RWPE2 (cell line): ENCODE data around the gene ZFP64.
"Not testable (repeated sequence)": the region's sequence is repeated elsewhere in the genome, so short reads cannot be mapped to it uniquely, and the experiment has no call there.

Source experiments
- ATAC-seq: fragments of 200-7000 bp; cut with Tn5 transposase; 3 replicates; pipeline ENCODE4 v1.9.1; 2021; ENCODE audit warnings: low read depth
- DNase-seq: peaks from one replicate; pipeline ENCODE4 v3.0.0-alpha.2; 2020; ENCODE audit warnings: low spot score
- H3K27ac ChIP-seq: fragments of 450-650 bp; 2 replicates; pipeline ENCODE4 v1.5.1; 2017; ENCODE audit warnings: mild to moderate bottlenecking; ENCODE audit not compliant: poor library complexity, severe bottlenecking
- H3K27me3 ChIP-seq: fragments of 250-450 bp; sonication (Bioruptor Pico); 2 replicates; pipeline ENCODE4 v1.5.1; 2021; ENCODE audit warnings: mild to moderate bottlenecking, moderate library complexity; ENCODE audit not compliant: insufficient read depth, poor library complexity, severe bottlenecking
- H3K36me3 ChIP-seq: fragments of 250-450 bp; sonication (Bioruptor Pico); 2 replicates; pipeline ENCODE4 v1.5.1; 2020; ENCODE audit warnings: low read depth, mild to moderate bottlenecking, moderate library complexity
- H3K4me1 ChIP-seq: fragments of 250-450 bp; sonication (Bioruptor Pico); 2 replicates; pipeline ENCODE4 v1.5.1; 2021; ENCODE audit warnings: mild to moderate bottlenecking, moderate library complexity; ENCODE audit not compliant: insufficient read depth, poor library complexity, severe bottlenecking
- H3K4me3 ChIP-seq: fragments of 250-450 bp; sonication (Bioruptor Pico); 2 replicates; pipeline ENCODE4 v1.5.1; 2021; ENCODE audit warnings: mild to moderate bottlenecking, moderate library complexity; ENCODE audit not compliant: severe bottlenecking
- H3K9me3 ChIP-seq: fragments of 250-450 bp; sonication (Bioruptor Pico); 2 replicates; pipeline ENCODE4 v1.5.1; 2021; ENCODE audit warnings: mild to moderate bottlenecking, moderate library complexity; ENCODE audit not compliant: severe bottlenecking
- CTCF ChIP-seq: fragments of 450-650 bp; IDR thresholded peaks from one replicate; pipeline ENCODE4 v1.5.1; 2017; ENCODE audit warnings: mild to moderate bottlenecking, moderate library complexity; ENCODE audit not compliant: poor library complexity, severe bottlenecking

Gene ZFP64

GRCh38 chr20:52193133-52193532, 1.6 kb upstream of the ZFP64 start:
- Histone ChIP-seq H3K4me1 (peaks cover 4% of the 10 kb centered on the region), H3K36me3 (no peaks in the 10 kb centered on the region), H3K4me3 (no peak overlapping the region), H3K27me3 (no peaks in the 10 kb centered on the region), H3K27ac (no peak overlapping the region), H3K9me3 (no peaks in the 10 kb centered on the region)
- DNase-seq: no peak
- no peak for ATAC-seq
- no peak for TF ChIP-seq CTCF

- not testable (repeated sequence) for H3K36me3 ChIP-seq, H3K27ac ChIP-seq, ATAC-seq, DNase-seq, H3K27me3 ChIP-seq, H3K4me1 ChIP-seq, H3K9me3 ChIP-seq
- H3K4me3 ChIP-seq: peak overlapping the region; percentile 81
These were observed 1.1 kb upstream of the ZFP64 start for GRCh38 chr20:52192719-52193007.

- Histone ChIP-seq H3K4me1 (peaks cover 4% of the 10 kb centered on the region), H3K27me3 (no peaks in the 10 kb centered on the region), H3K36me3 (peaks cover 1% of the 10 kb centered on the region), H3K9me3 (no peaks in the 10 kb centered on the region), H3K27ac (peak overlapping the region; percentile 70), H3K4me3 (peak overlapping the region; percentile 81)
- ATAC-seq (peak; percentile 48), DNase-seq (peak; percentile 84)
- TF ChIP-seq CTCF: peak; percentile 97
These were observed 538 bp upstream of the ZFP64 start for GRCh38 chr20:52191916-52192718.

- Histone ChIP-seq H3K9me3 (no peaks in the 10 kb centered on the region), H3K27ac (peak overlapping the region; percentile 70), H3K27me3 (no peaks in the 10 kb centered on the region), H3K4me1 (peaks cover 4% of the 10 kb centered on the region), H3K4me3 (peak overlapping the region; percentile 81), H3K36me3 (peaks cover 17% of the 10 kb centered on the region)
- TF ChIP-seq CTCF: no peak
- DNase-seq (no peak), ATAC-seq (peak; percentile 54)
These were observed 995 bp downstream of the ZFP64 start for GRCh38 chr20:52190437-52191131.

GRCh38 chr20:52181766-52182165, 9.8 kb downstream of the ZFP64 start:
- ATAC-seq (no peak), DNase-seq (no peak)
- Histone ChIP-seq H3K27ac (no peak overlapping the region), H3K4me1 (no peaks in the 10 kb centered on the region), H3K27me3 (no peaks in the 10 kb centered on the region), H3K9me3 (no peaks in the 10 kb centered on the region), H3K4me3 (no peak overlapping the region), H3K36me3 (peaks cover 41% of the 10 kb centered on the region)
- no peak for TF ChIP-seq CTCF
